Heart right ventricle (tissue), 16 donors: Measurements from ENCODE around the gene KIF16B. TPM values are rescaled to one million over a fixed set of nuclear protein-coding genes. Genes with fewer than 3 reads are reported as not detected.

Experiments used
- ATAC-seq, 8 donors: fragments of 200-7000 bp; cut with Tn5 transposase; one replicate each; pipeline ENCODE4 v1.9.1; 2020; ENCODE audit warnings: mild to moderate bottlenecking in 8 of 8, moderate library complexity in 8 of 8, moderate number of reproducible peaks in 1 of 8
- DNase-seq, 2 donors: peaks; one replicate each; pipeline ENCODE4 v3.0.0-alpha.2; 2020
- H3K27ac ChIP-seq, 10 donors: fragments of 200-600 bp; sonication (generic) in 2 of 10; one replicate each; pipeline versions ENCODE4 v1.5.0 to v1.8.0; 2020 to 2022; ENCODE audit warnings: mild to moderate bottlenecking in 3 of 10
- H3K27me3 ChIP-seq, 7 donors: fragments of 200-600 bp; one replicate each; pipeline ENCODE4 v1.8.0; 2021 to 2022; ENCODE audit warnings: mild to moderate bottlenecking in 2 of 7
- H3K36me3 ChIP-seq, 9 donors: fragments of 200-600 bp; sonication (generic) in 1 of 9; one replicate each; pipeline versions ENCODE4 v1.5.0 to v1.8.0; 2020 to 2022; ENCODE audit warnings: mild to moderate bottlenecking in 2 of 9
- H3K4me1 ChIP-seq, 9 donors: fragments of 200-600 bp; sonication (generic) in 1 of 9; one replicate each; pipeline versions ENCODE4 v1.5.0 to v1.8.0; 2020 to 2022; ENCODE audit warnings: mild to moderate bottlenecking in 4 of 9
- H3K4me3 ChIP-seq, 10 donors: fragments of 200-600 bp; sonication (generic) in 2 of 10; one replicate each; pipeline versions ENCODE4 v1.5.0 to v1.8.0; 2020 to 2022; ENCODE audit warnings: mild to moderate bottlenecking in 7 of 10, moderate library complexity in 2 of 10
- H3K9me3 ChIP-seq, 11 donors: fragments of 200-600 bp in 10 of 11; sonication (generic) in 2 of 11; one replicate each; pipeline versions ENCODE4 v1.5.0 to v1.8.0; 2013 to 2022; ENCODE audit warnings: mild to moderate bottlenecking in 2 of 11, control low read depth in 1 of 11, moderate library complexity in 1 of 11
- WGBS, 2 donors: extraction: QIAGEN DNeasy Blood & Tissue Kit; methylation state at CpG; one replicate each; pipeline ENCODE4 v1.1.7; 2013; ENCODE audit warnings: inconsistent platforms in 1 of 2; 5-methylcytosine and 5-hydroxymethylcytosine counted together
- intact Hi-C, 10 donors: fragments of 100-400 bp; cut with DNase I; formaldehyde crosslinking; loops; one replicate each; pipeline versions ENCODE4 v1.11.1 to v1.14.2; 2022
- polyA plus RNA-seq, 2 donors: library from polyadenylated mRNA; stranded (reverse); fragments of 200-250 nt; gene quantifications; one replicate each; pipeline ENCODE4 v1.2.3, GENCODE V29; 2013
- total RNA-seq, 10 donors: library from RNA; stranded (reverse); fragmentation: NEBNext Ultra II Directional in 3 of 10; extraction: Animal tissue kit (Norgen Biotek cat#: 25700) in 3 of 10; gene quantifications; one replicate each; pipeline versions ENCODE4 v1.2.1 to v1.2.4, GENCODE V29; 2021 to 2023
- TF ChIP-seq, protein P1 (sequence below), 9 donors: fragments of 200-600 bp; sonication (generic) in 2 of 9; IDR thresholded peaks; one replicate each; pipeline versions ENCODE4 v1.5.0 to v1.8.0; 2021 to 2022; ENCODE audit warnings: antibody characterized with exemption in 9 of 9, mild to moderate bottlenecking in 5 of 9, moderate library complexity in 1 of 9
- donor health status: Arrhythmogenic right ventricular cardiomyopathy.
- donor health status: ischemic (EF 13 %, LVEDD 7.1; RV severe dilation, severe dysfunction).
- donor health status: healthy with polysubstance abuse.
- donor health status: DM: no; HTN: yes; CAD: no.
- donor health status: DM: no; HTN: no; CAD: no.
- donor health status: ischemic (EF 25% LVEDD 6.9; RV normal size, moderate dysfunction).
- donor health status: ischemic (EF 25% LVEDD 5.7; RV mildly dilated, moderate dysfunction).
- donor health status: healthy.
- donor health status: DM: yes; HTN: yes; CAD: no.
- donor health status: Ischemic cardiomyopathy.
- donor health status: ischemic (EF 35%, LVEDD 5.7; RV mildly dilated, moderate dysfunction).
- donor health status: nonischemic (EF 11% LVEDD 7.7; RV severe dilation, severe dysfunction).
- donor health status: DM: yes; HTN: yes; CAD: no.
- donor health status: PGD.
- donor health status: ischemic (EF 29% LVEDD 5.4; RV normal size, mild dysfunction).
- donor health status: nonischemic (EF 23%, LVEDD 6.1; RV moderate dilation, normal function).

KIF16B gene
- total and polyA plus RNA-seq, 12 donors = 9.7 to 22.5 (median 17.9) TPM

DNA sequence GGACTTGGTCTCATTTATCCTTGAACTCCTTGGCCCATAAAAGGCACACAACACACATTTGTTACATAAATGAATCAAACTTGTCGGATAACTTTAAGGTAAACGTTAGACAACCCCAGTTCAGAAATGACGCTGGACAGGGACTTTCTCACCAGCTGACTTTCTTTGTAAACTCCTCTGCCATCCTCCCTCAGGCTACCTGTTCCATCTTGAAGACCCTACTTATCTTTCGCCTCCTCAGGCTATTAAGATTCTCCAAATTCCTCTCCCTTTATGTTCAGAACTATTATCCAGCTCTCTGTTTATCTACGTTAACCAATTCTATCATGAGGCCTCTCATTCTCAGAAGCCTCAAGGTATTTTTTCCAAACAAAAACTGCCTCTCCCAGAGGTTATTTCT is 47.7 kb upstream of the KIF16B start:
- 81 to 86% methylated on average over 5 of the region's 5 CpGs for WGBS, 2 donors
- DNase-seq (no peak), ATAC-seq (no peak)
- intact Hi-C loops = loop anchor here in 1 of 10 donors (5.0 kb wide), 1 partner anchor 119 kb away; no protein-coding TSS in a partner anchor
- no peaks in the 10 kb centered on the region for H3K27me3 ChIP-seq
- H3K9me3 ChIP-seq = peaks cover 0 to 13% (median 0%) of the 10 kb centered on the region in 11 donors
- no peaks in the 10 kb centered on the region for H3K36me3 ChIP-seq
- no peak overlapping the region for H3K27ac ChIP-seq
- H3K4me3 ChIP-seq = no peak overlapping the region
- TF ChIP-seq, protein P1, sequence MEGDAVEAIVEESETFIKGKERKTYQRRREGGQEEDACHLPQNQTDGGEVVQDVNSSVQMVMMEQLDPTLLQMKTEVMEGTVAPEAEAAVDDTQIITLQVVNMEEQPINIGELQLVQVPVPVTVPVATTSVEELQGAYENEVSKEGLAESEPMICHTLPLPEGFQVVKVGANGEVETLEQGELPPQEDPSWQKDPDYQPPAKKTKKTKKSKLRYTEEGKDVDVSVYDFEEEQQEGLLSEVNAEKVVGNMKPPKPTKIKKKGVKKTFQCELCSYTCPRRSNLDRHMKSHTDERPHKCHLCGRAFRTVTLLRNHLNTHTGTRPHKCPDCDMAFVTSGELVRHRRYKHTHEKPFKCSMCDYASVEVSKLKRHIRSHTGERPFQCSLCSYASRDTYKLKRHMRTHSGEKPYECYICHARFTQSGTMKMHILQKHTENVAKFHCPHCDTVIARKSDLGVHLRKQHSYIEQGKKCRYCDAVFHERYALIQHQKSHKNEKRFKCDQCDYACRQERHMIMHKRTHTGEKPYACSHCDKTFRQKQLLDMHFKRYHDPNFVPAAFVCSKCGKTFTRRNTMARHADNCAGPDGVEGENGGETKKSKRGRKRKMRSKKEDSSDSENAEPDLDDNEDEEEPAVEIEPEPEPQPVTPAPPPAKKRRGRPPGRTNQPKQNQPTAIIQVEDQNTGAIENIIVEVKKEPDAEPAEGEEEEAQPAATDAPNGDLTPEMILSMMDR (IDR thresholded peaks at IDR 0.05) = no peak
- H3K4me1 ChIP-seq = peaks cover 0 to under 1% (median 0%) of the 10 kb centered on the region in 9 donors

DNA sequence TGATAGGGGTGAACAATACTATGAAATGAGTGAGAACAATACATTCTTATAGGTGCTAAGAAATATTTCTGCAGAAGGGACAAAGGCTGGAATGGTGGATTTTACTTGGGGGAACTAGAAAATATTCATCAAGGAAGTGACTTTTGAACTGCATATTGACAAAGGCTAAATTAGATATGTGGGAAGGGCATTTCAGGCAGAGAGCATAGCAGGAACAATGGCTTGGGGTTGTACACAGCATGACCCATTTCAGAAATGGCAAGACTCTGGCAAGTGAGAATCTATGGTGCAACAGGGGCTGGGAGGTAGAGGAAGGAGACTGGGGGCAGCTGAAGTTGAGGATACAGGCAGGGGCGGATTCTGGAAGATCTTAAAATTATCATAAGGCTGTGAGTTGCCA is 46.7 kb upstream of the KIF16B start:
- Histone ChIP-seq H3K27me3 (no peaks in the 10 kb centered on the region), H3K36me3 (no peaks in the 10 kb centered on the region), H3K4me1 (peaks cover 0 to 4% (median 0%) of the 10 kb centered on the region in 9 donors), H3K9me3 (peaks cover 0 to 13% (median 0%) of the 10 kb centered on the region in 11 donors), H3K27ac (no peak overlapping the region), H3K4me3 (no peak overlapping the region)
- TF ChIP-seq, protein P1 (IDR thresholded peaks at IDR 0.05) = no peak
- no peak for DNase-seq
- WGBS, 2 donors = 95 to 100% methylated on average over 1 of the region's 1 CpG
- ATAC-seq = no peak
- intact Hi-C loops = loop anchor here in 1 of 10 donors (5.0 kb wide), 1 partner anchor 118 kb away; no protein-coding TSS in a partner anchor

DNA sequence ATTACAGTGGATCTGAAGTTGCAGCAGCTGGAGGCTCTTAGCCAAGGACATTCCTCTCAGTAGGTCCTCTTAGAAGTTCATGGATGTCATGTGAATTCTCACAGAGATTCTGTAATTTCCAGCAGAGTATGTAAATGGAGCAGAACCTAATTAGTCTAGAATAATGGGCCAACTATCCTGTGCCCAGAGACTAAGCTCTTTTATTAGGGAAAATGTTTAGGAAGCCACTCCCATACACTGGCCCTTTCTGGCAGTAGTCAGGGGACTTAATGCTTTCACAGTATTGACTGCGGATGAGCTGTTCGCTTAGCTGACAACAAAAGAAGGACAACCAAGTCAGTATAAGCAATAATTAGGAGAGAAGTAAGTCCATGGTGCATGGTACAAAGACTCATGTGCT is 43.8 kb upstream of the KIF16B start:
- intact Hi-C loops = no loop called here
- Histone ChIP-seq H3K27me3 (no peaks in the 10 kb centered on the region), H3K9me3 (peaks cover 0 to 13% (median 0%) of the 10 kb centered on the region in 11 donors), H3K4me1 (peaks cover 0 to 13% (median 0%) of the 10 kb centered on the region in 9 donors), H3K4me3 (no peak overlapping the region), H3K27ac (no peak overlapping the region), H3K36me3 (no peaks in the 10 kb centered on the region)
- WGBS, 2 donors = 97 to 98% methylated on average over 2 of the region's 2 CpGs
- DNase-seq (no peak), ATAC-seq (no peak)
- TF ChIP-seq, protein P1 (IDR thresholded peaks at IDR 0.05) = no peak

DNA sequence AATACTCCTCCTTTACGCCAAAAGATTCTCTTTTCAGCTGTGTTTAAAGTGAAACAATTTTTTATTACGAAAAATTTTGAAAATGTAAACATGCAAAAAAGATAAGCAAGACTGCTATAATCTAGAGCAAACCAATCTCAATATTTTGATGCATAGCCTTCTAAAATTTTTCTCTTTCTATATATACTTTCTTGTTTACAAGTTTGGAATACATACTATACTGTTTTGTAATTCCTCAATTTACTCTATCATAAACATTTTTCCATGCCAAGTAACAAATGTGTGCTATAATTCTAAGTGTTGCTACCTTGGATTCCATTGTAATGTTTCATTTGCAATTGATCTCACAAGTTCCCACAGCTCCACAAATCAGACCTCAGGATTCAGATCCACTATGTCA is 43.1 kb upstream of the KIF16B start:
- intact Hi-C loops = no loop called here
- TF ChIP-seq, protein P1 (IDR thresholded peaks at IDR 0.05) = no peak
- peaks cover 0 to 13% (median 0%) of the 10 kb centered on the region in 11 donors for H3K9me3 ChIP-seq
- DNase-seq = no peak
- H3K4me1 ChIP-seq = peaks cover 0 to 13% (median 0%) of the 10 kb centered on the region in 9 donors
- ATAC-seq = no peak
- H3K36me3 ChIP-seq = no peaks in the 10 kb centered on the region
- no peaks in the 10 kb centered on the region for H3K27me3 ChIP-seq
- 82 to 89% methylated on average over 2 of the region's 2 CpGs for WGBS, 2 donors
- H3K4me3 ChIP-seq = no peak overlapping the region
- H3K27ac ChIP-seq = no peak overlapping the region
